ENCODE data around the gene DLX2.

- TF ChIP-seq CTCF (IDR thresholded peaks at IDR 0.05) = no peak
- no peak for TF ChIP-seq POLR2A (IDR thresholded peaks at IDR 0.05)
These were observed 5.9 kb upstream of the DLX2 start for GRCh38 chr2:172108587-172108930.
